Measurements from ENCODE around the gene AGBL4.

AGBL4 gene

DNA sequence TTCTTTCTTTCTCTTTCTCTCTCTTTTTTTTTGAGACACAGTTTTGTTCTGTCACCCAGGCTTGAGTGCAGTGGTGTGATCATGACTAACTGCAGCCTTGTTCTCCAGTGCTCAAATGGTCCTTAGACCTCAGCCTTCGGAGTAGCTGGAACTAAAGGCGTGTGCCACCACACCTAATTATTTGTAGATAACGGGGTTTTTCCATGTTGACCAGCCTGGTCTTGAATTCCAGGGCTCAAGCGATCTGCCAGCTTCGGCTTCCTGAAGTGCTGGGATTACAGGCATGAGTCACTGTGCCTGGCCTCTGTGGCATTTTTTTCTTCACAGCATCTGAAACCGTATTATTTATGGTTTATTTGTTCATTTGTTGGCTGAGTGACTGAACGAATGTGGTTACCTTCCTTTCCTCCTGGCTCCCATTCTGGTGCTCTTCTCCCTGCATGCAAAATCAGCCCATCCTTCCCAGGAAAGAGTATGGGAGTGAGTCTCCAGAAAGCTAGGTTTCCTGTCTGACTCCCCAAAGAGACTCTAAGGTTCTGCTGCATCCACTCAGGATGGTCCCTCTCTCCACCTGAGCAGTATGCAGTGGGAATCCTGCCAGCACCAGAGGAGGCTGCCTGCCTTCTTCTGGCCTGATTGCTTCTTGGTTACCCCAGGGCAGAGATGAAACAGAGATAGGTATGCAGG lies 1092.1 kb downstream of the AGBL4 start:
- no peaks in the 10 kb centered on the region for H3K9me3 ChIP-seq (ENCODE audit: insufficient read depth, low read length, severe bottlenecking)
- H3K4me1 ChIP-seq (ENCODE audit: insufficient read depth, low read length): no peaks in the 10 kb centered on the region
- H3K79me2 ChIP-seq (ENCODE audit: insufficient read depth, low read length): no peaks in the 10 kb centered on the region
- H3K4me2 ChIP-seq (ENCODE audit: insufficient read depth, low read length): no peak overlapping the region
- TF ChIP-seq EZH2 (IDR thresholded peaks at IDR 0.05; ENCODE audit: borderline replicate concordance, low read depth, low read length, severe bottlenecking): no peak
- TF ChIP-seq, protein P1, sequence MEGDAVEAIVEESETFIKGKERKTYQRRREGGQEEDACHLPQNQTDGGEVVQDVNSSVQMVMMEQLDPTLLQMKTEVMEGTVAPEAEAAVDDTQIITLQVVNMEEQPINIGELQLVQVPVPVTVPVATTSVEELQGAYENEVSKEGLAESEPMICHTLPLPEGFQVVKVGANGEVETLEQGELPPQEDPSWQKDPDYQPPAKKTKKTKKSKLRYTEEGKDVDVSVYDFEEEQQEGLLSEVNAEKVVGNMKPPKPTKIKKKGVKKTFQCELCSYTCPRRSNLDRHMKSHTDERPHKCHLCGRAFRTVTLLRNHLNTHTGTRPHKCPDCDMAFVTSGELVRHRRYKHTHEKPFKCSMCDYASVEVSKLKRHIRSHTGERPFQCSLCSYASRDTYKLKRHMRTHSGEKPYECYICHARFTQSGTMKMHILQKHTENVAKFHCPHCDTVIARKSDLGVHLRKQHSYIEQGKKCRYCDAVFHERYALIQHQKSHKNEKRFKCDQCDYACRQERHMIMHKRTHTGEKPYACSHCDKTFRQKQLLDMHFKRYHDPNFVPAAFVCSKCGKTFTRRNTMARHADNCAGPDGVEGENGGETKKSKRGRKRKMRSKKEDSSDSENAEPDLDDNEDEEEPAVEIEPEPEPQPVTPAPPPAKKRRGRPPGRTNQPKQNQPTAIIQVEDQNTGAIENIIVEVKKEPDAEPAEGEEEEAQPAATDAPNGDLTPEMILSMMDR (IDR thresholded peaks at IDR 0.05; ENCODE audit: borderline replicate concordance, extremely low read depth, low read length, poor library complexity, severe bottlenecking): no peak
- no peak overlapping the region for H2AFZ ChIP-seq (ENCODE audit: low read depth, low read length)
- no peaks in the 10 kb centered on the region for H3K36me3 ChIP-seq (ENCODE audit: insufficient read depth, low read length)
- ATAC-seq (ENCODE audit: insufficient read depth, low read depth) (no peak), DNase-seq (no peak)
- H3K27me3 ChIP-seq (ENCODE audit: insufficient read depth, low read length, poor library complexity): no peaks in the 10 kb centered on the region
- H4K20me1 ChIP-seq (ENCODE audit: insufficient read depth, low read length): no peaks in the 10 kb centered on the region
- no peak overlapping the region for H3K4me3 ChIP-seq (ENCODE audit: low read depth in 1 of 2, low read length in 2 of 2)
- no peak overlapping the region for H3K27ac ChIP-seq (ENCODE audit: low read length)
- no peak overlapping the region for H3K9ac ChIP-seq (ENCODE audit: low read depth, low read length)

DNA sequence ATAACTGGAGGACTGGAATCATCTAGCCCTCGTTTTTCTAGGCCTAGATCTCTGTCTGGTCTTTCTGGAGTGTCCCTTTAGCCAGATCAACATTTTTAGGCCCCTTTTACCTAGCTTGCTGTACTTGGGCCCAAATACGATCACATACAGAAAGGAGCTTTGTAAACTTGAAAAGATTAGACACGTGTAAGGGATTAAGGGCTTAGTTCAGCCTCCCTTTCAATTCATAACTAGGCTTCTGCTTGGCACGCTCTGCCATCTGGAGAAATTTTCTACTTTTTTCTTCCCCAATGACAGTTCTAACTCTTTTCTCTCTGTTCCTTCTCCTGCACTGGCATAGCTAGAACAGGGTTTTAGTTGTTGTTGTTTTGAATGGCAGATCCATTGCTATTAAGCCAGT lies 1093.7 kb downstream of the AGBL4 start:
- Histone ChIP-seq H3K36me3 (ENCODE audit: insufficient read depth, low read length) (no peaks in the 10 kb centered on the region), H3K27ac (ENCODE audit: low read length) (no peak overlapping the region), H3K4me3 (ENCODE audit: low read depth in 1 of 2, low read length in 2 of 2) (no peak overlapping the region), H3K9me3 (ENCODE audit: insufficient read depth, low read length, severe bottlenecking) (no peaks in the 10 kb centered on the region), H3K9ac (ENCODE audit: low read depth, low read length) (no peak overlapping the region), H3K27me3 (ENCODE audit: insufficient read depth, low read length, poor library complexity) (no peaks in the 10 kb centered on the region), H3K79me2 (ENCODE audit: insufficient read depth, low read length) (no peaks in the 10 kb centered on the region), H4K20me1 (ENCODE audit: insufficient read depth, low read length) (no peaks in the 10 kb centered on the region), H3K4me1 (ENCODE audit: insufficient read depth, low read length) (no peaks in the 10 kb centered on the region), H2AFZ (ENCODE audit: low read depth, low read length) (no peak overlapping the region), H3K4me2 (ENCODE audit: insufficient read depth, low read length) (no peak overlapping the region)
- no peak for ATAC-seq (ENCODE audit: insufficient read depth, low read depth)
- DNase-seq: no peak
- TF ChIP-seq, protein P1 (IDR thresholded peaks at IDR 0.05; ENCODE audit: borderline replicate concordance, extremely low read depth, low read length, poor library complexity, severe bottlenecking): no peak
- no peak for TF ChIP-seq EZH2 (IDR thresholded peaks at IDR 0.05; ENCODE audit: borderline replicate concordance, low read depth, low read length, severe bottlenecking)

DNA sequence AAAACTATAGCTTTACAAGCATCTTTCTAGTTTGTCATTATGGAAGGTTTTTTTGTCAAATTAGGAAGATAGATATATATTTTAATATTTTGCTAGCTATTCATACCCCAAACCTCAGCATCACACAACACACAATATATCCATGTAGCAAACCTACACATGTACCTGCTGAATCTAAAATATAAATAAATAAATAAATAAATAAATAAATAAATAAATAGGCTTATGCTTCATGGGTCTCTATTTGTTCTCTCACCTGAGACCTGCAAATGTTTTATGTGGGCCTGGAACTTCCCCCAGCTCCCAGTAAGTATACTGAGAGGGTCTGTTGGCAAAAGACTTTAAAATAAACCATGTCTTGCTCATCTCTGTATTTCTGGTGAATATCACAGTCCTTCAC lies 1099.7 kb downstream of the AGBL4 start:
- no peaks in the 10 kb centered on the region for H3K27me3 ChIP-seq (ENCODE audit: insufficient read depth, low read length, poor library complexity)
- no peaks in the 10 kb centered on the region for H3K9me3 ChIP-seq (ENCODE audit: insufficient read depth, low read length, severe bottlenecking)
- H3K4me2 ChIP-seq (ENCODE audit: insufficient read depth, low read length): no peak overlapping the region
- no peak overlapping the region for H3K27ac ChIP-seq (ENCODE audit: low read length)
- H3K79me2 ChIP-seq (ENCODE audit: insufficient read depth, low read length): no peaks in the 10 kb centered on the region
- H3K4me3 ChIP-seq (ENCODE audit: low read depth in 1 of 2, low read length in 2 of 2): no peak overlapping the region
- H3K9ac ChIP-seq (ENCODE audit: low read depth, low read length): no peak overlapping the region
- no peaks in the 10 kb centered on the region for H4K20me1 ChIP-seq (ENCODE audit: insufficient read depth, low read length)
- ATAC-seq (ENCODE audit: insufficient read depth, low read depth): no peak
- H2AFZ ChIP-seq (ENCODE audit: low read depth, low read length): no peak overlapping the region
- no peaks in the 10 kb centered on the region for H3K36me3 ChIP-seq (ENCODE audit: insufficient read depth, low read length)
- TF ChIP-seq EZH2 (IDR thresholded peaks at IDR 0.05; ENCODE audit: borderline replicate concordance, low read depth, low read length, severe bottlenecking): no peak
- TF ChIP-seq, protein P1 (IDR thresholded peaks at IDR 0.05; ENCODE audit: borderline replicate concordance, extremely low read depth, low read length, poor library complexity, severe bottlenecking): no peak
- H3K4me1 ChIP-seq (ENCODE audit: insufficient read depth, low read length): no peaks in the 10 kb centered on the region
- DNase-seq: no peak
